ENCODE results near the gene SNX5.

Gene SNX5

GRCh38 chr20:17941087-17941825 is 27.3 kb downstream of the SNX5 start:
- DNase-seq = no peak
- WGBS (ENCODE audit: extremely low coverage, insufficient coverage, insufficient read length) = no CpG with 5 or more reads among the region's 10 CpGs
- no peak overlapping the region for H3K9ac ChIP-seq (ENCODE audit: low read length)
- H2BK12ac ChIP-seq (ENCODE audit: low read length) = no peak overlapping the region
- H3K23ac ChIP-seq (ENCODE audit: low read length) = no peak overlapping the region
- no peak overlapping the region for H2AFZ ChIP-seq (ENCODE audit: insufficient read depth, low read length, poor library complexity)
- no peak overlapping the region for H3K4ac ChIP-seq (ENCODE audit: low read depth, low read length)
- H3K27me3 ChIP-seq (ENCODE audit: insufficient read depth, low read length) = no peaks in the 10 kb centered on the region
- no peak overlapping the region for H3K18ac ChIP-seq (ENCODE audit: low read length)
- H3K14ac ChIP-seq (ENCODE audit: low read length) = no peak overlapping the region
- no peak overlapping the region for H2BK120ac ChIP-seq (ENCODE audit: insufficient read depth, low read length, poor library complexity)
- H4K12ac ChIP-seq (ENCODE audit: low read depth, low read length) = no peak overlapping the region
- H3K27ac ChIP-seq (ENCODE audit: low read depth, low read length) = no peak overlapping the region
- no peaks in the 10 kb centered on the region for H3K9me3 ChIP-seq (ENCODE audit: insufficient read depth, low read depth, low read length)
- H4K8ac ChIP-seq (ENCODE audit: low read depth, low read length) = no peak overlapping the region
- no peak overlapping the region for H3K4me2 ChIP-seq (ENCODE audit: low read length)
- H2BK5ac ChIP-seq (ENCODE audit: low read depth, low read length, poor library complexity) = no peak overlapping the region
- peaks cover 17 to 38% of the 10 kb centered on the region in 2 experiments for H3K36me3 ChIP-seq (ENCODE audit: control insufficient read depth in 1 of 2, insufficient read depth in 2 of 2, low read length in 2 of 2)
- no peak overlapping the region for H2AK5ac ChIP-seq (ENCODE audit: low read length)
- peaks cover 7 to 11% of the 10 kb centered on the region in 2 experiments for H3K4me1 ChIP-seq (ENCODE audit: control insufficient read depth in 1 of 2, insufficient read depth in 2 of 2, low read length in 2 of 2)
- H3K79me1 ChIP-seq (ENCODE audit: low read length) = no peaks in the 10 kb centered on the region
- H3K4me3 ChIP-seq (ENCODE audit: low read depth, low read length) = no peak overlapping the region
- H4K91ac ChIP-seq (ENCODE audit: low read depth, low read length) = no peak overlapping the region
- H3K79me2 ChIP-seq (ENCODE audit: control insufficient read depth, insufficient read depth, low read length, poor library complexity) = no peaks in the 10 kb centered on the region

DNA sequence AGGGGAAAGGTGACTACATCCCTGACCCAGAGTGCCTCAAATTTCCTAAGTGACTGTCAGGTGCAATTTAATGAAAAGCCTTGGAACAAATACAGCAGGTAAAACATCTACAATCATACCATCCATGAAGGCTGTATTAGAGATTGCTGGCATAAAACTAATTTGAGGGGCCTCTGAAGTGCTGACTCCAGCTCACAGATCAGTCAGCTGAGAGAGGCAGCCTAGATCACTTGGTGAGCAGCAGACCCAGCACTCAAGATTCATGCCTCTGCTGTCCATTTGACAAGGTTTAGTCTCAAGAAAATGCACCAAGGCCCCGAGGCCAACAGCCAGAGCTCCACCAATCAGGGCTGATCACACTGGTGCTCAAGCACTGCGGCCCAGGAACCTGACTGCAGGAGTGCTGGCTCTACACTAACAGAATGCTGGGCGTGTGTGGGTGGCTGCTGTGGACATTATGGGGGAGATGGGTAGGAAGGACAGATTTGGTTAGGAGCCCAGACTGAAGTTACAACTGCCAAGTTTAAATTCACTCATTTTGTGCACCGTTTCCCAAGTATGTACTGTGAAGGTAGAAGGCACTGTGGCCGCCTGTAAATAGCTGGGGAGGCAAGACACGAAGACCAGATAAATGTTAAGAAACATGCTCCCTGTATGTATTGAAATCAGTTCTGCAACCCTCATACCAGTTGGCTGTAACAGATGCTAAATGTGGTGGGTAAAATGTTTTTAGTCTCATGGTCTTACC is 28.2 kb downstream of the SNX5 start:
- Histone ChIP-seq H3K79me1 (ENCODE audit: low read length) (no peaks in the 10 kb centered on the region), H3K14ac (ENCODE audit: low read length) (no peak overlapping the region), H3K4ac (ENCODE audit: low read depth, low read length) (no peak overlapping the region), H3K4me2 (ENCODE audit: low read length) (no peak overlapping the region), H4K91ac (ENCODE audit: low read depth, low read length) (no peak overlapping the region), H3K27ac (ENCODE audit: low read depth, low read length) (no peak overlapping the region), H3K79me2 (ENCODE audit: control insufficient read depth, insufficient read depth, low read length, poor library complexity) (no peaks in the 10 kb centered on the region), H3K18ac (ENCODE audit: low read length) (no peak overlapping the region), H3K9ac (ENCODE audit: low read length) (no peak overlapping the region), H2AFZ (ENCODE audit: insufficient read depth, low read length, poor library complexity) (no peak overlapping the region), H3K9me3 (ENCODE audit: insufficient read depth, low read depth, low read length) (peaks cover 1% of the 10 kb centered on the region), H3K23ac (ENCODE audit: low read length) (no peak overlapping the region), H3K4me1 (ENCODE audit: control insufficient read depth in 1 of 2, insufficient read depth in 2 of 2, low read length in 2 of 2) (peaks cover 7 to 14% of the 10 kb centered on the region in 2 experiments), H4K8ac (ENCODE audit: low read depth, low read length) (no peak overlapping the region), H3K27me3 (ENCODE audit: insufficient read depth, low read length) (no peaks in the 10 kb centered on the region), H3K4me3 (ENCODE audit: low read depth, low read length) (no peak overlapping the region), H2BK12ac (ENCODE audit: low read length) (no peak overlapping the region), H4K12ac (ENCODE audit: low read depth, low read length) (no peak overlapping the region), H2BK120ac (ENCODE audit: insufficient read depth, low read length, poor library complexity) (no peak overlapping the region), H2BK5ac (ENCODE audit: low read depth, low read length, poor library complexity) (no peak overlapping the region), H3K36me3 (ENCODE audit: control insufficient read depth in 1 of 2, insufficient read depth in 2 of 2, low read length in 2 of 2) (peaks cover 15 to 32% of the 10 kb centered on the region in 2 experiments), H2AK5ac (ENCODE audit: low read length) (no peak overlapping the region)
- WGBS (ENCODE audit: extremely low coverage, insufficient coverage, insufficient read length) = no CpG with 5 or more reads among the region's 6 CpGs
- DNase-seq = peak in 1 of 2 donors; percentile 36

- H3K18ac ChIP-seq (ENCODE audit: low read length) = no peak overlapping the region
- peaks cover 1% of the 10 kb centered on the region for H3K9me3 ChIP-seq (ENCODE audit: insufficient read depth, low read depth, low read length)
- no peak overlapping the region for H4K8ac ChIP-seq (ENCODE audit: low read depth, low read length)
- no peak overlapping the region for H4K91ac ChIP-seq (ENCODE audit: low read depth, low read length)
- peaks cover 7 to 14% of the 10 kb centered on the region in 2 experiments for H3K4me1 ChIP-seq (ENCODE audit: control insufficient read depth in 1 of 2, insufficient read depth in 2 of 2, low read length in 2 of 2)
- no peak overlapping the region for H2BK5ac ChIP-seq (ENCODE audit: low read depth, low read length, poor library complexity)
- WGBS (ENCODE audit: extremely low coverage, insufficient coverage, insufficient read length) = no CpG with 5 or more reads among the region's 7 CpGs
- no peaks in the 10 kb centered on the region for H3K79me2 ChIP-seq (ENCODE audit: control insufficient read depth, insufficient read depth, low read length, poor library complexity)
- no peaks in the 10 kb centered on the region for H3K79me1 ChIP-seq (ENCODE audit: low read length)
- H3K27ac ChIP-seq (ENCODE audit: low read depth, low read length) = no peak overlapping the region
- no peak overlapping the region for H2BK120ac ChIP-seq (ENCODE audit: insufficient read depth, low read length, poor library complexity)
- no peak overlapping the region for H3K9ac ChIP-seq (ENCODE audit: low read length)
- H4K12ac ChIP-seq (ENCODE audit: low read depth, low read length) = no peak overlapping the region
- no peaks in the 10 kb centered on the region for H3K27me3 ChIP-seq (ENCODE audit: insufficient read depth, low read length)
- H3K23ac ChIP-seq (ENCODE audit: low read length) = no peak overlapping the region
- H3K14ac ChIP-seq (ENCODE audit: low read length) = no peak overlapping the region
- no peak overlapping the region for H2BK12ac ChIP-seq (ENCODE audit: low read length)
- H3K4ac ChIP-seq (ENCODE audit: low read depth, low read length) = no peak overlapping the region
- H2AK5ac ChIP-seq (ENCODE audit: low read length) = no peak overlapping the region
- no peak overlapping the region for H2AFZ ChIP-seq (ENCODE audit: insufficient read depth, low read length, poor library complexity)
- H3K4me3 ChIP-seq (ENCODE audit: low read depth, low read length) = no peak overlapping the region
- H3K4me2 ChIP-seq (ENCODE audit: low read length) = no peak overlapping the region
- H3K36me3 ChIP-seq (ENCODE audit: control insufficient read depth in 1 of 2, insufficient read depth in 2 of 2, low read length in 2 of 2) = peaks cover 14 to 26% of the 10 kb centered on the region in 2 experiments
- peak in 1 of 2 donors; percentile 38 for DNase-seq
Measured at GRCh38 chr20:17939622-17940223, 28.9 kb downstream of the SNX5 start.

DNA sequence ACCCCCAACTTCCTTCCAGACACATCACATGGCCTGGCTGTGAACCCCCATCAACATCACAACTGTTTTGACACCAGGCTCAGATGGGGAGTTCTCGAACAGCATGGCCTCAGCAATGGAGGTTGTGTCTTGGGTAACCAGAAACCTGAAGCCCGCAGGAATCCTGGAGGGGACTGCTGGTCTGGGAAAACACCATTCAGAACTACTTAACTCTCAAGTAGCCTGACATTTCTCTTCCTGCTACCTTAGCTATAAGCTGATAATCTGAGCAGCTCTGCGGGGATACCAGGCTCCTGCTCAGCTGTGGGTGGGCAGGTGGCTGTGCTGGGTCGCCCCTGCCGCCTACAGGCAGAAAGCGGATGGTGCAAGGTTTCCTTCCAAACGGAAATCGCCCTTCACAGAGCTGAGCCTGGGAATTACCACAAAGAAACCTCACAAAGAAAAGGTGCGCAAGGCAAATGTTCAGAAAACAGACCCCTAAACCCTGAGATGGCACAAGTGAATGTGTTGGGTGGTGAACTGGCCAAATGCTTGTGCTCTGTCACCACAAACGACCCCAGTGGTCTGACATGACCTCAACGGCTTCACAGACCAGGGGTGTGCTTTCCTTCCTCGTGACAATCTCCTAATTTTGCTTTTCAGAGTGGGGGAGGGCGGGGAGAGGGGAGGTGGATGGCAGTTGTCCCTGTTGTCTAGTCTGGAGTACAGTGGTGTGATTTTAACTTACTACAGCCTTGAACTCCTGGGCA is 29.5 kb downstream of the SNX5 start:
- H3K23ac ChIP-seq (ENCODE audit: low read length) = no peak overlapping the region
- H3K18ac ChIP-seq (ENCODE audit: low read length) = no peak overlapping the region
- no peak overlapping the region for H3K4me2 ChIP-seq (ENCODE audit: low read length)
- no peak overlapping the region for H2BK12ac ChIP-seq (ENCODE audit: low read length)
- no peak overlapping the region for H3K27ac ChIP-seq (ENCODE audit: low read depth, low read length)
- H3K14ac ChIP-seq (ENCODE audit: low read length) = no peak overlapping the region
- H4K8ac ChIP-seq (ENCODE audit: low read depth, low read length) = no peak overlapping the region
- no peaks in the 10 kb centered on the region for H3K79me2 ChIP-seq (ENCODE audit: control insufficient read depth, insufficient read depth, low read length, poor library complexity)
- peaks cover 1% of the 10 kb centered on the region for H3K9me3 ChIP-seq (ENCODE audit: insufficient read depth, low read depth, low read length)
- H3K4me3 ChIP-seq (ENCODE audit: low read depth, low read length) = no peak overlapping the region
- H4K91ac ChIP-seq (ENCODE audit: low read depth, low read length) = no peak overlapping the region
- H2BK120ac ChIP-seq (ENCODE audit: insufficient read depth, low read length, poor library complexity) = no peak overlapping the region
- H2BK5ac ChIP-seq (ENCODE audit: low read depth, low read length, poor library complexity) = no peak overlapping the region
- WGBS (ENCODE audit: extremely low coverage, insufficient coverage, insufficient read length) = no CpG with 5 or more reads among the region's 13 CpGs
- H3K36me3 ChIP-seq (ENCODE audit: control insufficient read depth in 1 of 2, insufficient read depth in 2 of 2, low read length in 2 of 2) = peaks cover 13 to 24% of the 10 kb centered on the region in 2 experiments
- H2AFZ ChIP-seq (ENCODE audit: insufficient read depth, low read length, poor library complexity) = no peak overlapping the region
- H2AK5ac ChIP-seq (ENCODE audit: low read length) = no peak overlapping the region
- peaks cover 7 to 14% of the 10 kb centered on the region in 2 experiments for H3K4me1 ChIP-seq (ENCODE audit: control insufficient read depth in 1 of 2, insufficient read depth in 2 of 2, low read length in 2 of 2)
- peak; percentile 80 to 82 for DNase-seq
- H3K79me1 ChIP-seq (ENCODE audit: low read length) = no peaks in the 10 kb centered on the region
- no peaks in the 10 kb centered on the region for H3K27me3 ChIP-seq (ENCODE audit: insufficient read depth, low read length)
- no peak overlapping the region for H3K9ac ChIP-seq (ENCODE audit: low read length)
- H4K12ac ChIP-seq (ENCODE audit: low read depth, low read length) = no peak overlapping the region
- no peak overlapping the region for H3K4ac ChIP-seq (ENCODE audit: low read depth, low read length)

All from trophoblast cell (in vitro differentiated cells and primary cell).